Measurements from ENCODE around the gene LSM7. TPM values are rescaled to one million over a fixed set of nuclear protein-coding genes. Genes with fewer than 3 reads are reported as not detected.
"Not testable (repeated sequence)": the region's sequence is repeated elsewhere in the genome, so short reads cannot be mapped to it uniquely, and the experiment has no call there.

Gene LSM7
- polyA plus RNA-seq, 2 donors, result 223 to 245 TPM

DNA sequence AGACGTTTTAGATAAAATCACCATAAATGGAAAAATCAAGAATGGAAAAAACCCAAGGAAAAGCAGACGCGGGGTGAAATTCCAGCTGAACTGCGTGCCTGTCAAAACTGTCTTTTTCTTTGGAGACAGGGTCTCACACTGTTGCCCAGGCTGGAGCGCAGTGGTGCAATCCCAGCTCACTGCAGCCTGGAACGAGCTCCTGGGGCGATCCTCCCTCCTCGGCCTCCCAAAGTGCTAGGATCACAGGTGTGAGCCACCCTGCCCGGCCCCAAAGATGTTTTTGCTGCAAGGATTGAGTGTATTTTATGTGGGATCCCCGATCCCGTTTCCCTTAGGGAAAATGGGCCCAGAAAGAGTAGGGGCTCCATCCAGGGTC, 45.5 kb downstream of the LSM7 start:
- H3K27me3 ChIP-seq (ENCODE audit: control insufficient read depth in 1 of 2, insufficient read depth in 2 of 2, low read length in 2 of 2), result no peaks in the 10 kb centered on the region
- H3K36me3 ChIP-seq (ENCODE audit: control insufficient read depth in 2 of 2, insufficient read depth in 2 of 2, low read length in 1 of 2), result no peaks in the 10 kb centered on the region
- H3K9me3 ChIP-seq (ENCODE audit: control insufficient read depth in 2 of 2, insufficient read depth in 1 of 2, low read depth in 1 of 2, low read length in 1 of 2), result no peaks in the 10 kb centered on the region
- no peak overlapping the region for H3K27ac ChIP-seq (ENCODE audit: low read depth in 2 of 2, low read length in 1 of 2)
- peaks cover 2 to 4% of the 10 kb centered on the region in 2 donors for H3K4me1 ChIP-seq (ENCODE audit: control insufficient read depth in 2 of 2, insufficient read depth in 2 of 2, low read length in 1 of 2)
- WGBS, 2 donors, result 75 to 79% methylated on average over 11 of the region's 11 CpGs
- no peak overlapping the region for H3K4me3 ChIP-seq (ENCODE audit: low read depth in 1 of 2, low read length in 2 of 2)

GRCh38 chr19:2282062-2282861, 46.1 kb downstream of the LSM7 start, which contains the start of gene PEAK3:
TSS of gene PEAK3 (minus strand) at chr19:2282175. CDS start at chr19:2280931, 1,244 bp downstream.
- 16 to 21% methylated on average over 37 to 41 of the region's 41 CpGs for WGBS, 2 donors
- Histone ChIP-seq H3K27ac (ENCODE audit: low read depth in 2 of 2, low read length in 1 of 2) (peak within 1 kb of the TSS in 1 of 2 donors; percentile 48), H3K4me1 (ENCODE audit: control insufficient read depth in 2 of 2, insufficient read depth in 2 of 2, low read length in 1 of 2) (peaks cover 2 to 4% of the 10 kb centered on the region in 2 donors), H3K9me3 (ENCODE audit: control insufficient read depth in 2 of 2, insufficient read depth in 1 of 2, low read depth in 1 of 2, low read length in 1 of 2) (no peaks in the 10 kb centered on the region), H3K27me3 (ENCODE audit: control insufficient read depth in 1 of 2, insufficient read depth in 2 of 2, low read length in 2 of 2) (no peaks in the 10 kb centered on the region), H3K4me3 (ENCODE audit: low read depth in 1 of 2, low read length in 2 of 2) (peak within 1 kb of the TSS; percentile 2 to 24), H3K36me3 (ENCODE audit: control insufficient read depth in 2 of 2, insufficient read depth in 2 of 2, low read length in 1 of 2) (no peaks in the 10 kb centered on the region)

- H3K4me1 ChIP-seq (ENCODE audit: control insufficient read depth in 2 of 2, insufficient read depth in 2 of 2, low read length in 1 of 2); H3K9me3 ChIP-seq (ENCODE audit: control insufficient read depth in 2 of 2, insufficient read depth in 1 of 2, low read depth in 1 of 2, low read length in 1 of 2); H3K36me3 ChIP-seq (ENCODE audit: control insufficient read depth in 2 of 2, insufficient read depth in 2 of 2, low read length in 1 of 2); H3K27me3 ChIP-seq (ENCODE audit: control insufficient read depth in 1 of 2, insufficient read depth in 2 of 2, low read length in 2 of 2): not testable (repeated sequence)
- Histone ChIP-seq H3K4me3 (ENCODE audit: low read depth in 1 of 2, low read length in 2 of 2) (peak overlapping the region in 1 of 2 donors; percentile 24), H3K27ac (ENCODE audit: low read depth in 2 of 2, low read length in 1 of 2) (peak overlapping the region in 1 of 2 donors; percentile 48)
- WGBS, 2 donors, result 27 to 30% methylated on average over 16 of the region's 16 CpGs
These were observed 46.9 kb downstream of the LSM7 start for GRCh38 chr19:2281265-2282061.

GRCh38 chr19:2280633-2281264, 47.6 kb downstream of the LSM7 start:
- Histone ChIP-seq H3K4me1 (ENCODE audit: control insufficient read depth in 2 of 2, insufficient read depth in 2 of 2, low read length in 1 of 2) (peaks cover 4 to 12% of the 10 kb centered on the region in 2 donors), H3K36me3 (ENCODE audit: control insufficient read depth in 2 of 2, insufficient read depth in 2 of 2, low read length in 1 of 2) (peaks cover 0 to 4% of the 10 kb centered on the region in 2 donors), H3K27ac (ENCODE audit: low read depth in 2 of 2, low read length in 1 of 2) (no peak overlapping the region), H3K9me3 (ENCODE audit: control insufficient read depth in 2 of 2, insufficient read depth in 1 of 2, low read depth in 1 of 2, low read length in 1 of 2) (no peaks in the 10 kb centered on the region), H3K27me3 (ENCODE audit: control insufficient read depth in 1 of 2, insufficient read depth in 2 of 2, low read length in 2 of 2) (no peaks in the 10 kb centered on the region), H3K4me3 (ENCODE audit: low read depth in 1 of 2, low read length in 2 of 2) (no peak overlapping the region)
- 67 to 80% methylated on average over 26 of the region's 26 CpGs for WGBS, 2 donors

- H3K4me3 ChIP-seq (ENCODE audit: low read depth in 1 of 2, low read length in 2 of 2), result no peak overlapping the region
- peaks cover 0 to 6% of the 10 kb centered on the region in 2 donors for H3K36me3 ChIP-seq (ENCODE audit: control insufficient read depth in 2 of 2, insufficient read depth in 2 of 2, low read length in 1 of 2)
- peaks cover 7 to 21% of the 10 kb centered on the region in 2 donors for H3K4me1 ChIP-seq (ENCODE audit: control insufficient read depth in 2 of 2, insufficient read depth in 2 of 2, low read length in 1 of 2)
- 83 to 88% methylated on average over 33 of the region's 33 CpGs for WGBS, 2 donors
- no peak overlapping the region for H3K27ac ChIP-seq (ENCODE audit: low read depth in 2 of 2, low read length in 1 of 2)
- no peaks in the 10 kb centered on the region for H3K27me3 ChIP-seq (ENCODE audit: control insufficient read depth in 1 of 2, insufficient read depth in 2 of 2, low read length in 2 of 2)
- H3K9me3 ChIP-seq (ENCODE audit: control insufficient read depth in 2 of 2, insufficient read depth in 1 of 2, low read depth in 1 of 2, low read length in 1 of 2), result no peaks in the 10 kb centered on the region
These were observed 49.8 kb downstream of the LSM7 start for GRCh38 chr19:2278459-2279158.

- no peaks in the 10 kb centered on the region for H3K9me3 ChIP-seq (ENCODE audit: control insufficient read depth in 2 of 2, insufficient read depth in 1 of 2, low read depth in 1 of 2, low read length in 1 of 2)
- H3K4me3 ChIP-seq (ENCODE audit: low read depth in 1 of 2, low read length in 2 of 2), result no peak overlapping the region
- no peaks in the 10 kb centered on the region for H3K27me3 ChIP-seq (ENCODE audit: control insufficient read depth in 1 of 2, insufficient read depth in 2 of 2, low read length in 2 of 2)
- no peak overlapping the region for H3K27ac ChIP-seq (ENCODE audit: low read depth in 2 of 2, low read length in 1 of 2)
- peaks cover 5 to 28% of the 10 kb centered on the region in 2 donors for H3K4me1 ChIP-seq (ENCODE audit: control insufficient read depth in 2 of 2, insufficient read depth in 2 of 2, low read length in 1 of 2)
- 80% methylated on average over 9 of the region's 9 CpGs for WGBS, 2 donors
- H3K36me3 ChIP-seq (ENCODE audit: control insufficient read depth in 2 of 2, insufficient read depth in 2 of 2, low read length in 1 of 2), result peaks cover 5 to 18% of the 10 kb centered on the region in 2 donors
These were observed 51.2 kb downstream of the LSM7 start for GRCh38 chr19:2277138-2277537.

DNA sequence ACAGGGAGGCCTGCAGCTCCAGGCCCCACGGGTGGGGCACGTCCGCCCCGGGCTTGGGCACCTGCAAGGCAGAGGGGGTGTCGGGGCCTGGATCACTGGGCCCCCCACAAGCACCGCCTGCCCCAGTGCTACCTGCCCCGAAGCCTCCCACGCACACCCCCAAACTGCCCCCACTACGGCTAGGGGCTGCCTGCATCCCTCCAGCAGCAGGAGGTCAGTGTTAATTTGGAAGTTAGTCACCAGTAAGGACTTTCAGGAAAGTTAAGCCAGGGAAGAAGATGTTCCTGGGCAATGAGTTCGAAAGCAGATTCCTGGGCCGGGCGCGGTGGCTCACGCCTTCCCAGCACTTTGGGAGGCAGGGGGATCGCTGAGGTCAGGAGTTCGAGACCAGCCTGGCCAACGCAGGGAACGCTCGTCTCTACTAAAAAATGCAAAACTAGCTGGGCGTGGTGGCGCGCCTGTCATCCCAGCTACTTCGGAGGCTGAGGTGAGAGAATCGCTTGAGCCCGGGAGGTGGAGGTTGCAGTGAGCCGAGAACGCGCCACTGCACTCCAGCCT, 51.9 kb downstream of the LSM7 start:
- Histone ChIP-seq H3K36me3 (ENCODE audit: control insufficient read depth in 2 of 2, insufficient read depth in 2 of 2, low read length in 1 of 2) (peaks cover 5 to 23% of the 10 kb centered on the region in 2 donors), H3K9me3 (ENCODE audit: control insufficient read depth in 2 of 2, insufficient read depth in 1 of 2, low read depth in 1 of 2, low read length in 1 of 2) (no peaks in the 10 kb centered on the region), H3K27me3 (ENCODE audit: control insufficient read depth in 1 of 2, insufficient read depth in 2 of 2, low read length in 2 of 2) (no peaks in the 10 kb centered on the region), H3K27ac (ENCODE audit: low read depth in 2 of 2, low read length in 1 of 2) (peak overlapping the region; percentile 3 to 56), H3K4me3 (ENCODE audit: low read depth in 1 of 2, low read length in 2 of 2) (no peak overlapping the region), H3K4me1 (ENCODE audit: control insufficient read depth in 2 of 2, insufficient read depth in 2 of 2, low read length in 1 of 2) (peaks cover 5 to 30% of the 10 kb centered on the region in 2 donors)
- 85 to 93% methylated on average over 28 of the region's 28 CpGs for WGBS, 2 donors

GRCh38 chr19:2275588-2276428, 52.6 kb downstream of the LSM7 start:
- 49 to 56% methylated on average over 64 to 74 of the region's 74 CpGs for WGBS, 2 donors
- H3K27ac ChIP-seq (ENCODE audit: low read depth in 2 of 2, low read length in 1 of 2), result peak overlapping the region; percentile 13 to 56
- H3K4me3 ChIP-seq (ENCODE audit: low read depth in 1 of 2, low read length in 2 of 2), result no peak overlapping the region
- H3K9me3 ChIP-seq (ENCODE audit: control insufficient read depth in 2 of 2, insufficient read depth in 1 of 2, low read depth in 1 of 2, low read length in 1 of 2), result no peaks in the 10 kb centered on the region
- H3K27me3 ChIP-seq (ENCODE audit: control insufficient read depth in 1 of 2, insufficient read depth in 2 of 2, low read length in 2 of 2), result no peaks in the 10 kb centered on the region
- H3K36me3 ChIP-seq (ENCODE audit: control insufficient read depth in 2 of 2, insufficient read depth in 2 of 2, low read length in 1 of 2), result peaks cover 5 to 23% of the 10 kb centered on the region in 2 donors
- peaks cover 5 to 30% of the 10 kb centered on the region in 2 donors for H3K4me1 ChIP-seq (ENCODE audit: control insufficient read depth in 2 of 2, insufficient read depth in 2 of 2, low read length in 1 of 2)
